GM23248 (cell line): ENCODE results near the gene UBE2F. TPM values are rescaled to one million over a fixed set of nuclear protein-coding genes. Genes with fewer than 3 reads are reported as not detected.

Experiments used
- DNase-seq: peaks from one replicate; pipeline ENCODE4 v3.0.0-alpha.2; 2015
- H2AFZ ChIP-seq: fragments of 200-600 bp; sonication (generic); 2 replicates; pipeline ENCODE4 v1.6.1; 2016; ENCODE audit warnings: antibody characterized with exemption
- H3F3A ChIP-seq: fragments of 200-600 bp; sonication (generic); 2 replicates; pipeline ENCODE4 v1.6.1; 2016; ENCODE audit warnings: mild to moderate bottlenecking, antibody characterized with exemption, mixed run types; ENCODE audit not compliant: insufficient read depth
- H3K27ac ChIP-seq: fragments of 200-600 bp; sonication (generic); 2 replicates; pipeline ENCODE4 v1.5.1; 2016; ENCODE audit warnings: mild to moderate bottlenecking
- H3K27me3 ChIP-seq: fragments of 200-600 bp; sonication (generic); replicated peaks from 2 replicates; pipeline ENCODE4 v1.6.1; 2016; ENCODE audit warnings: mild to moderate bottlenecking; ENCODE audit not compliant: insufficient read depth
- H3K36me3 ChIP-seq: fragments of 200-600 bp; sonication (generic); 2 replicates; pipeline ENCODE4 v1.6.1; 2016; ENCODE audit warnings: low read depth, mild to moderate bottlenecking
- H3K4me1 ChIP-seq: fragments of 200-600 bp; sonication (generic); 2 replicates; pipeline ENCODE4 v1.6.1; 2016; ENCODE audit warnings: mild to moderate bottlenecking; ENCODE audit not compliant: insufficient read depth
- H3K4me2 ChIP-seq: fragments of 200-600 bp; sonication (generic); one replicate; pipeline ENCODE4 v1.6.1; 2016; ENCODE audit warnings: mild to moderate bottlenecking; ENCODE audit not compliant: unreplicated experiment
- H3K4me3 ChIP-seq: fragments of 200-600 bp; sonication (generic); 2 replicates; pipeline ENCODE4 v1.5.1; 2016; ENCODE audit warnings: mild to moderate bottlenecking
- H3K79me2 ChIP-seq: fragments of 200-600 bp; sonication (generic); 2 replicates; pipeline ENCODE4 v1.6.1; 2016; ENCODE audit warnings: mild to moderate bottlenecking; ENCODE audit not compliant: insufficient read depth
- H3K9ac ChIP-seq: fragments of 200-600 bp; sonication (generic); 2 replicates; pipeline ENCODE4 v1.6.1; 2016; ENCODE audit warnings: mild to moderate bottlenecking
- H3K9me2 ChIP-seq: fragments of 200-600 bp; sonication (generic); 2 replicates; pipeline ENCODE4 v1.6.1; 2016; ENCODE audit warnings: mixed run types, mild to moderate bottlenecking, moderate library complexity; ENCODE audit not compliant: insufficient read depth
- H3K9me3 ChIP-seq: fragments of 200-600 bp; sonication (generic); one replicate; pipeline ENCODE4 v1.6.1; 2017; ENCODE audit warnings: low read depth
- H4K20me1 ChIP-seq: fragments of 200-600 bp; sonication (generic); 2 replicates; pipeline ENCODE4 v1.6.0; 2016; ENCODE audit not compliant: insufficient read depth
- EZH2 ChIP-seq: fragments of 200-600 bp; sonication (generic); IDR thresholded peaks from 2 replicates; pipeline ENCODE4 v1.6.1; 2018; ENCODE audit warnings: antibody characterized with exemption, mild to moderate bottlenecking; ENCODE audit not compliant: insufficient read depth, poor library complexity, severe bottlenecking
- EZH2phosphoT487 ChIP-seq: fragments of 200-600 bp; sonication (generic); IDR thresholded peaks from 2 replicates; pipeline ENCODE4 v1.6.1; 2018; ENCODE audit warnings: antibody characterized with exemption, moderate library complexity, mild to moderate bottlenecking, low read depth; ENCODE audit not compliant: insufficient read depth
- WGBS, 2 experiments: methylation state at CpG; one replicate each; pipeline ENCODE4 v1.1.6; 2015 to 2017; ENCODE audit warnings: low lambda C conversion rate in 2 of 2, low coverage in 1 of 2; ENCODE audit errors: missing lambda C conversion rate in 2 of 2; 5-methylcytosine and 5-hydroxymethylcytosine counted together
- in situ Hi-C: fragments of 300-500 bp; cut with MboI; formaldehyde crosslinking; loops from 2 replicates; pipeline ENCODE4 v1.15.0; 2020
- polyA plus RNA-seq: library from polyadenylated mRNA; unstranded; fragments of >200 nt; fragmentation: Nextera tagmentation; extraction: Ambion mirVana; gene quantifications from 2 replicates; pipeline ENCODE4 v1.2.1, GENCODE V29; 2016
- total RNA-seq: library from RNA; depleted of rRNA; stranded (reverse); fragments of >200 nt; shearing (Covaris generic); gene quantifications from 2 replicates; pipeline ENCODE4 v1.2.3, GENCODE V29; 2014

The UBE2F gene
- total and polyA plus RNA-seq, 2 experiments from 2014 or later: 88.7 to 129 TPM

- peaks cover 8% of the 10 kb centered on the region; the same call in 1 of the 2 replicates for H3F3A ChIP-seq
- H3K27me3 ChIP-seq: no peaks in the 10 kb centered on the region
- no peak overlapping the region for H3K9ac ChIP-seq
- H3K4me3 ChIP-seq: no peak overlapping the region
- no peak overlapping the region for H2AFZ ChIP-seq
- in situ Hi-C loops: no loop called here
- no peaks in the 10 kb centered on the region for H4K20me1 ChIP-seq
- 86% methylated on average over 5 of the region's 5 CpGs for WGBS, 2 experiments
- no peaks in the 10 kb centered on the region for H3K36me3 ChIP-seq
- no peak for TF ChIP-seq EZH2
- no peak for TF ChIP-seq EZH2phosphoT487
- no peak overlapping the region for H3K4me2 ChIP-seq
- H3K79me2 ChIP-seq: no peaks in the 10 kb centered on the region
- peaks cover 11% of the 10 kb centered on the region; the same call in 1 of the 2 replicates for H3K4me1 ChIP-seq
- DNase-seq: peak; percentile 18
- no peak overlapping the region for H3K27ac ChIP-seq
- H3K9me2 ChIP-seq: no peaks in the 10 kb centered on the region
- no peaks in the 10 kb centered on the region for H3K9me3 ChIP-seq
Observed at GRCh38 chr2:237927135-237927534, 39.7 kb upstream of the UBE2F start.

- no peaks in the 10 kb centered on the region for H3K36me3 ChIP-seq
- H3K4me2 ChIP-seq: no peak overlapping the region
- H3K9me3 ChIP-seq: no peaks in the 10 kb centered on the region
- peaks cover 10% of the 10 kb centered on the region; the same call in 1 of the 2 replicates for H3F3A ChIP-seq
- no peak overlapping the region for H3K27ac ChIP-seq
- H3K9ac ChIP-seq: no peak overlapping the region
- H3K27me3 ChIP-seq: no peaks in the 10 kb centered on the region
- H3K4me3 ChIP-seq: no peak overlapping the region
- in situ Hi-C loops: no loop called here
- H4K20me1 ChIP-seq: no peaks in the 10 kb centered on the region
- TF ChIP-seq EZH2 (no peak), EZH2phosphoT487 (no peak)
- H3K79me2 ChIP-seq: no peaks in the 10 kb centered on the region
- no peak for DNase-seq
- peaks cover 18% of the 10 kb centered on the region for H3K4me1 ChIP-seq
- H2AFZ ChIP-seq: no peak overlapping the region
- WGBS, 2 experiments: 71 to 75% methylated on average over 4 of the region's 4 CpGs
- H3K9me2 ChIP-seq: no peaks in the 10 kb centered on the region
Observed at GRCh38 chr2:237927986-237928385, 38.8 kb upstream of the UBE2F start.

- Histone ChIP-seq H3K9ac (no peak overlapping the region), H2AFZ (no peak overlapping the region), H3K27ac (no peak overlapping the region), H3K9me3 (no peaks in the 10 kb centered on the region), H3K4me3 (no peak overlapping the region), H3K36me3 (no peaks in the 10 kb centered on the region), H3K79me2 (no peaks in the 10 kb centered on the region), H3F3A (peaks cover 10% of the 10 kb centered on the region; the same call in 1 of the 2 replicates), H3K4me1 (peaks cover 21% of the 10 kb centered on the region), H3K4me2 (no peak overlapping the region), H3K9me2 (no peaks in the 10 kb centered on the region), H4K20me1 (no peaks in the 10 kb centered on the region), H3K27me3 (no peaks in the 10 kb centered on the region)
- in situ Hi-C loops: no loop called here
- TF ChIP-seq EZH2phosphoT487 (no peak), EZH2 (no peak)
- WGBS, 2 experiments: 77 to 78% methylated on average over 8 to 9 of the region's 9 CpGs
- no peak for DNase-seq
Observed at GRCh38 chr2:237929979-237930378, 36.8 kb upstream of the UBE2F start.

- DNase-seq: peak; percentile 39
- in situ Hi-C loops: no loop called here
Observed at GRCh38 chr2:237931205-237931721, 35.6 kb upstream of the UBE2F start.

More at GRCh38 chr2:237931205-237931721, 35.6 kb upstream of the UBE2F start:
- Histone ChIP-seq H3K9ac (no peak overlapping the region), H3K27ac (no peak overlapping the region), H3K9me2 (no peaks in the 10 kb centered on the region), H3K9me3 (no peaks in the 10 kb centered on the region), H3F3A (peaks cover 10% of the 10 kb centered on the region; the same call in 1 of the 2 replicates), H3K4me3 (no peak overlapping the region), H3K4me1 (peaks cover 21% of the 10 kb centered on the region), H3K27me3 (no peaks in the 10 kb centered on the region), H2AFZ (no peak overlapping the region), H3K79me2 (no peaks in the 10 kb centered on the region), H4K20me1 (no peaks in the 10 kb centered on the region), H3K4me2 (no peak overlapping the region), H3K36me3 (no peaks in the 10 kb centered on the region)
- no peak for TF ChIP-seq EZH2phosphoT487
- 16 to 18% methylated on average over 9 of the region's 9 CpGs for WGBS, 2 experiments
